ENCODE results near the gene MED19. TPM values are rescaled to one million over a fixed set of nuclear protein-coding genes. Genes with fewer than 3 reads are reported as not detected.
A peak's percentile ranks its signal among the peaks of the same experiment; 100 is the strongest.

Gene MED19, protein sequence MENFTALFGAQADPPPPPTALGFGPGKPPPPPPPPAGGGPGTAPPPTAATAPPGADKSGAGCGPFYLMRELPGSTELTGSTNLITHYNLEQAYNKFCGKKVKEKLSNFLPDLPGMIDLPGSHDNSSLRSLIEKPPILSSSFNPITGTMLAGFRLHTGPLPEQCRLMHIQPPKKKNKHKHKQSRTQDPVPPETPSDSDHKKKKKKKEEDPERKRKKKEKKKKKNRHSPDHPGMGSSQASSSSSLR
- total RNA-seq (2013), result 14.3 TPM
- polyA plus RNA-seq (10 to 100 TPM in 1 of 3 donors, 1 to 10 TPM in 2; 7.1 to 11.3 (median 9.2) TPM), polyA minus RNA-seq (7.8 and 17.9 TPM in 2 replicates), total RNA-seq (4.4 to 12.6 (median 7.6) reads per million in 11 experiments)

GRCh38 chr11:57711414-57712255 is at the start of gene MED19:
MED19 (minus strand) TSS chr11:57712215; CDS start chr11:57712179, 36 bp downstream.
- intact Hi-C loops (cut with micrococcal nuclease), result loop anchor here (2.0 to 5.0 kb wide), 3 partner anchors 43 to 86 kb away; partner anchors contain the start of gene ZDHHC5 (in 1 of the 2)
- H3K4me2 ChIP-seq (replicated peaks; ENCODE audit: extremely low read depth, low read length, poor library complexity, severe bottlenecking), result peak within 1 kb of the TSS; percentile 95
- peaks cover 80% of the 10 kb centered on the region for H3K79me2 ChIP-seq (ENCODE audit: insufficient read depth, low read length)
- peak within 1 kb of the TSS; percentile 87 for H3K9ac ChIP-seq (ENCODE audit: insufficient read depth, low read length, poor library complexity, severe bottlenecking)
- H3K27me3 Mint-ChIP-seq (ENCODE audit: low read depth in 3 of 3), result peaks cover 0 to 2% (median 2%) of the 10 kb centered on the region in 3 donors
- peak within 1 kb of the TSS; percentile 72 to 100 (median 96) for H3K4me3 ChIP-seq (replicated peaks in 1 of 3; ENCODE audit: low read depth in 2 of 3, low read length in 3 of 3)
- H3K36me3 ChIP-seq (replicated peaks in 1 of 2; ENCODE audit: control insufficient read depth in 1 of 2, insufficient read depth in 2 of 2, low read length in 2 of 2), result peaks cover 3 to 14% of the 10 kb centered on the region in 2 donors
- peak within 1 kb of the TSS; percentile 98 for H3K4me3 Mint-ChIP-seq
- H3K9me3 ChIP-seq (replicated peaks in 1 of 2; ENCODE audit: control insufficient read depth in 1 of 2, insufficient read depth in 1 of 2, low read length in 2 of 2), result no peaks in the 10 kb centered on the region
- H4K20me1 ChIP-seq (ENCODE audit: insufficient read depth, low read length), result peaks cover 5% of the 10 kb centered on the region
- DNase-seq, result peak; percentile 38 to 67 (median 41)
- H3K27ac ChIP-seq (ENCODE audit: low read depth in 1 of 2, low read length in 2 of 2), result peak within 1 kb of the TSS; percentile 72 to 97
- WGBS (ENCODE audit: insufficient coverage), result 11% methylated on average over 46 of the region's 51 CpGs
- H3K9me3 Mint-ChIP-seq, result no peaks in the 10 kb centered on the region
- H3K4me1 ChIP-seq (ENCODE audit: control insufficient read depth in 1 of 2, insufficient read depth in 2 of 2, low read length in 2 of 2), result peaks cover 22 to 31% of the 10 kb centered on the region in 2 donors
- peak within 1 kb of the TSS; percentile 95 to 99 (median 98) for H3K27ac Mint-ChIP-seq
- H3K27me3 ChIP-seq (ENCODE audit: control insufficient read depth in 2 of 2, insufficient read depth in 2 of 2, low read length in 2 of 2), result no peaks in the 10 kb centered on the region
- H2AFZ ChIP-seq (ENCODE audit: insufficient read depth, low read depth, low read length, poor library complexity, severe bottlenecking), result peak within 1 kb of the TSS; percentile 97
- peaks cover 7 to 14% of the 10 kb centered on the region in 2 donors for H3K36me3 Mint-ChIP-seq
- no peak for TF ChIP-seq CTCF (IDR thresholded peaks at IDR 0.05)
- H3K4me1 Mint-ChIP-seq, result peaks cover 32% of the 10 kb centered on the region

DNA sequence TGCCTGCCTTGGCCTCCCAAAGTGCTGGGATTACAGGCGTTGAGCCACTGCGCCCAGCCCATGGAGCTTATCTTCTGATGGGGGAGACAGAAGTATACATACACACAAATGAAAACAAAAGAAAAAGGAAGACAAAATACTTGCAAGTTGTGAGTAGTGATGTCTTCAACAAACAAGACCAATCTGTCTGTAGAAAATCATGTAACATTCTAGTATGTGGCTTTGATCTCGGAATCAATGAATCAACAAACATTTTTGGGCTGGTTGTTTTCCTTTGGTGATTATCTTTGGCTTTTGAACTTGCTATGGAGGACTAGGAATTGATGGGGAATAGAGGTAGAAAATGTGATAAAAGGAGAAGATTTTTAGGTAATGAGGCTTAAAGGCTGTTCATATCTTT is 46.2 kb upstream of the MED19 start:
- no peak for TF ChIP-seq CTCF (IDR thresholded peaks at IDR 0.05)
- Histone ChIP-seq H3K9ac (ENCODE audit: insufficient read depth, low read length, poor library complexity, severe bottlenecking) (no peak overlapping the region), H2AFZ (ENCODE audit: insufficient read depth, low read depth, low read length, poor library complexity, severe bottlenecking) (no peak overlapping the region), H3K79me2 (ENCODE audit: insufficient read depth, low read length) (peaks cover 11% of the 10 kb centered on the region), H3K27me3 (ENCODE audit: control insufficient read depth in 2 of 2, insufficient read depth in 2 of 2, low read length in 2 of 2) (no peaks in the 10 kb centered on the region), H3K27ac (ENCODE audit: low read depth in 1 of 2, low read length in 2 of 2) (no peak overlapping the region), H3K4me2 (replicated peaks; ENCODE audit: extremely low read depth, low read length, poor library complexity, severe bottlenecking) (no peak overlapping the region), H3K9me3 (replicated peaks in 1 of 2; ENCODE audit: control insufficient read depth in 1 of 2, insufficient read depth in 1 of 2, low read length in 2 of 2) (peaks cover 0 to 3% of the 10 kb centered on the region in 2 donors), H3K4me3 (replicated peaks in 1 of 3; ENCODE audit: low read depth in 2 of 3, low read length in 3 of 3) (no peak overlapping the region), H3K36me3 (replicated peaks in 1 of 2; ENCODE audit: control insufficient read depth in 1 of 2, insufficient read depth in 2 of 2, low read length in 2 of 2) (no peaks in the 10 kb centered on the region), H4K20me1 (ENCODE audit: insufficient read depth, low read length) (no peaks in the 10 kb centered on the region), H3K4me1 (ENCODE audit: control insufficient read depth in 1 of 2, insufficient read depth in 2 of 2, low read length in 2 of 2) (peaks cover 6 to 9% of the 10 kb centered on the region in 2 donors)
- no peak overlapping the region for H3K4me3 Mint-ChIP-seq
- 100% methylated on average over 1 of the region's 3 CpGs for WGBS (ENCODE audit: insufficient coverage)
- peaks cover 12% of the 10 kb centered on the region for H3K4me1 Mint-ChIP-seq
- no peak for DNase-seq
- peaks cover 0 to 3% (median 0%) of the 10 kb centered on the region in 3 donors for H3K27me3 Mint-ChIP-seq (ENCODE audit: low read depth in 3 of 3)
- H3K36me3 Mint-ChIP-seq, result no peaks in the 10 kb centered on the region
- H3K27ac Mint-ChIP-seq, result no peak overlapping the region
- intact Hi-C loops (cut with micrococcal nuclease), result no loop called here
- H3K9me3 Mint-ChIP-seq, result peaks cover 0 to 2% (median under 1%) of the 10 kb centered on the region in 7 donors

Measured in CD14-positive monocyte (primary cell).